Activated T-helper 17 cell treated with anti-CD3 and anti-CD28 coated beads, Interleukin-2, amount 50 U/mL, for 72 hours (primary cell): ENCODE measurements around the gene CCDC57. TPM values are rescaled to one million over a fixed set of nuclear protein-coding genes. Genes with fewer than 3 reads are reported as not detected.
A peak's percentile ranks its signal among the peaks of the same experiment; 100 is the strongest.

Experiments used
- ATAC-seq: fragments of 150-1000 bp; cut with Tn5 transposase; replicated peaks from 2 replicates; pipeline ENCODE4 v1.10.0; 2021; ENCODE audit warnings: mild to moderate bottlenecking, moderate library complexity
- H3K27ac Mint-ChIP-seq: one replicate; pipeline ENCODE4 v1.8.0; 2022; ENCODE audit warnings: mixed read lengths
- H3K27me3 Mint-ChIP-seq: one replicate; pipeline ENCODE4 v1.8.0; 2022; ENCODE audit warnings: mixed read lengths
- H3K36me3 Mint-ChIP-seq: one replicate; pipeline ENCODE4 v1.8.0; 2022; ENCODE audit warnings: low read depth, mild to moderate bottlenecking, mixed read lengths
- H3K4me1 Mint-ChIP-seq: one replicate; pipeline ENCODE4 v1.8.0; 2022; ENCODE audit warnings: mixed read lengths
- H3K4me3 Mint-ChIP-seq: one replicate; pipeline ENCODE4 v1.8.0; 2022; ENCODE audit warnings: mild to moderate bottlenecking, mixed read lengths
- H3K9me3 Mint-ChIP-seq: one replicate; pipeline ENCODE4 v1.8.0; 2022; ENCODE audit warnings: mixed read lengths
- total RNA-seq, 2 donors: library from RNA; stranded (reverse); gene quantifications; one replicate each; pipeline ENCODE4 v1.2.3, GENCODE V29; 2022

Gene CCDC57
- total RNA-seq, 2 donors from 2014 or later = 36.9 to 37.7 TPM

DNA sequence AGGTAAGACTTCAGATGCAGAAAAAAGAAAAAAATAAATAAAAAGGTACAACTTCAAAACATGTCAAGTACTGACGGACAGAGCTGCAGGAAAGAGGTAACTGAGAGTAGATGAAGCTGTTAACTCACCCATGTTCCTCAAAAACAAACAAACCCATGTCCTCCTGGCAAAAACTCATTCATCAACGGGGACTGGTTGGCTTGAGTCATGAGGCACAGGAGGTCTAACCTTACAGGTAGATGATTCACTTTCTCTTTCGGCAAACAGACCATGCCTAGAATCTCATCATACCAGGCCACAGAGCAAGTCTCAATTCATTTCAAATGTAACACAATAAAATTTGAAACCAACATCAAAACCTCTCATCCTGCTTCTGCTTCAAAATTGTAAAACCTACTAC is 102.3 kb downstream of the CCDC57 start:
- H3K27me3 Mint-ChIP-seq = no peaks in the 10 kb centered on the region
- no peaks in the 10 kb centered on the region for H3K4me1 Mint-ChIP-seq
- H3K27ac Mint-ChIP-seq = peak overlapping the region; percentile 43
- no peaks in the 10 kb centered on the region for H3K9me3 Mint-ChIP-seq
- peak; percentile 81 for ATAC-seq
- H3K4me3 Mint-ChIP-seq = peak overlapping the region; percentile 16
- no peaks in the 10 kb centered on the region for H3K36me3 Mint-ChIP-seq

DNA sequence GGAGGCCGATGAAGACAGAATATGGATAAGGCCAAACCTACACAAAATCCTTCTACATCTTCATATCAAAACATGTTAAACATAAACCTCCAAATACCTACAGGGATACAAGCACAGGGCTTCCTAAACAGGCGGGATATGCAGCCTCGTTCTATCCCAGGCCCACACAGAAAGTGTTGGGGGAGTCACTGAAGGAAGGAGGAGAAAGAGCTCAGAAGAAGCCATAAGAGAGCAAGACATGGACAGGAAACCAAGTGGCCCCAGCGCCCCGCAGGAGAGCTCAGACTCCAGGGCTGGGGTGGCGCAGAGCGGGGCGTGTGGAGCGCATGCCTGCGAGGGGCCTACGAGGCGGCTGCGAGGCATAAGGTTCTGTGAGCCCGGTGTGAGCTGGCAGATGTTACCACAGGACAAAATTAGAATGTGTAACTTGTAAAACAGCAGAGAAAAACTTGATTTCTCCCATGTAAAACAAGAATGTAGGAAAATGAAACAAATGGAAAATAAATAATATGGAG is 103.6 kb downstream of the CCDC57 start:
- no peaks in the 10 kb centered on the region for H3K9me3 Mint-ChIP-seq
- no peak overlapping the region for H3K27ac Mint-ChIP-seq
- H3K36me3 Mint-ChIP-seq = no peaks in the 10 kb centered on the region
- H3K4me1 Mint-ChIP-seq = no peaks in the 10 kb centered on the region
- ATAC-seq = no peak
- no peak overlapping the region for H3K4me3 Mint-ChIP-seq
- no peaks in the 10 kb centered on the region for H3K27me3 Mint-ChIP-seq

- Mint-ChIP-seq H3K27ac (no peak overlapping the region), H3K4me3 (no peak overlapping the region), H3K9me3 (no peaks in the 10 kb centered on the region)
Measured at GRCh38 chr17:82108496-82108945, 104.1 kb downstream of the CCDC57 start.

GRCh38 chr17:82108038-82108437 is 104.6 kb downstream of the CCDC57 start:
- Mint-ChIP-seq H3K27me3 (no peaks in the 10 kb centered on the region), H3K27ac (no peak overlapping the region), H3K36me3 (no peaks in the 10 kb centered on the region), H3K9me3 (no peaks in the 10 kb centered on the region), H3K4me1 (no peaks in the 10 kb centered on the region), H3K4me3 (no peak overlapping the region)
- ATAC-seq = no peak

More at GRCh38 chr17:82108496-82108945, 104.1 kb downstream of the CCDC57 start:
- Mint-ChIP-seq H3K27me3 (no peaks in the 10 kb centered on the region), H3K36me3 (no peaks in the 10 kb centered on the region), H3K4me1 (no peaks in the 10 kb centered on the region)
- no peak for ATAC-seq

DNA sequence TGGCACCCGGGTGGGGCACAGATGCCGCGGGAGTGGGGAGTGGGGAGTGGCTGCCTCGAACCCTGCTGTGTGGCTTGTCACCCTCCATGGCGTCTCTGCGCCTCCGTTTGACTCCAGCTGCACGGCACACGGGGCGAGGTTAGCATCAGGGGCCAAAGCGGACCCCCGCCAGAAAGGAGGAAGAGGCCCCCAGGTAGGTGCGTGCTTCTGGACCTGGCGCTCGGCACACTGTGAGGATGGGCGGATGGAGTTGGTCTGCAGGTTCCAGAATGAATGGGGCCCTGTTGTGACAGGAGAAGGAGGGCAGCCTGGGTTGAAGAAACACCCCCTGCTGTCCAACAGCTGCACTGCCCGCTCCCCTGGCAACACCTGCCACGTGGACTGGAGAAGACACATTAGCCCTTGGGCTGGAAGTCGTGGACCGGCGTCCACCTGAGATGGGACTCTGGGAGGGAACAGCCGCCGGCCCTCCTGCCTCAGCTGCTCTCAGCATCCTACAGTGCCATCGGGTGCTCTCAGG is 105.2 kb downstream of the CCDC57 start:
- H3K4me3 Mint-ChIP-seq = peak overlapping the region; percentile 90
- H3K9me3 Mint-ChIP-seq = no peaks in the 10 kb centered on the region
- ATAC-seq = no peak
- H3K27me3 Mint-ChIP-seq = no peaks in the 10 kb centered on the region
- H3K4me1 Mint-ChIP-seq = no peaks in the 10 kb centered on the region
- no peak overlapping the region for H3K27ac Mint-ChIP-seq
- H3K36me3 Mint-ChIP-seq = no peaks in the 10 kb centered on the region

DNA sequence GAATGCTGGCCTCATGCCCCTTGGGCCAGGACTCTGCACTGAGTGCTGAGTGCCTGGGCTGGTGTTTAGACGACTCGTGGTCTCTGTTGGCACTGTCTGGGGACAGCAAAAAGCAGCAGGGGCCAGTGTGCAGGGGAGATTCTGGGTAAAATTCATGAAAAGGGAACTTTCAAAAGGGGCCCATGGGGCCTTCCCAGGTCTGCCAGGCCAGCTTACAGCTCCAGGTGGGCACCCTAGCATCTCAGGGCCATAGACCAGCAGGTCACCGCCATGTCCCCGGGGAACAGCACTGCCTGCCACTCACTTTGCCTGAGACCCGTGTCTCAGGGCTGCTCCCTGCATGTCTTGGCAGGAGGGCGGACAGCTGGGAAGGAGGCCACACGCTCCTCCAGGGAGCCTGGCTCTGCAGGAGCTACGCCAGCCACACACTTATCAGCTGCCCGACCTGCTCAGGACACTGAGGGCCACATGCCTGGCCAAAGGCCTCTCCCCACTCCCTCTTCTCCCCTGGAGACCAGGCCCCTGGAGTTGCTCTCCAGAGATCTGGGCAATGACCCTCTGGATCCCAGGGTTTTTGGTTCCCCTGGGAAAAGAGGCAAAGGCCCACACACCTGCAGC is 105.8 kb downstream of the CCDC57 start:
- Mint-ChIP-seq H3K4me3 (peak overlapping the region; percentile 90), H3K4me1 (no peaks in the 10 kb centered on the region), H3K36me3 (no peaks in the 10 kb centered on the region), H3K27ac (peak overlapping the region; percentile 92), H3K27me3 (no peaks in the 10 kb centered on the region), H3K9me3 (no peaks in the 10 kb centered on the region)
- ATAC-seq = no peak

DNA sequence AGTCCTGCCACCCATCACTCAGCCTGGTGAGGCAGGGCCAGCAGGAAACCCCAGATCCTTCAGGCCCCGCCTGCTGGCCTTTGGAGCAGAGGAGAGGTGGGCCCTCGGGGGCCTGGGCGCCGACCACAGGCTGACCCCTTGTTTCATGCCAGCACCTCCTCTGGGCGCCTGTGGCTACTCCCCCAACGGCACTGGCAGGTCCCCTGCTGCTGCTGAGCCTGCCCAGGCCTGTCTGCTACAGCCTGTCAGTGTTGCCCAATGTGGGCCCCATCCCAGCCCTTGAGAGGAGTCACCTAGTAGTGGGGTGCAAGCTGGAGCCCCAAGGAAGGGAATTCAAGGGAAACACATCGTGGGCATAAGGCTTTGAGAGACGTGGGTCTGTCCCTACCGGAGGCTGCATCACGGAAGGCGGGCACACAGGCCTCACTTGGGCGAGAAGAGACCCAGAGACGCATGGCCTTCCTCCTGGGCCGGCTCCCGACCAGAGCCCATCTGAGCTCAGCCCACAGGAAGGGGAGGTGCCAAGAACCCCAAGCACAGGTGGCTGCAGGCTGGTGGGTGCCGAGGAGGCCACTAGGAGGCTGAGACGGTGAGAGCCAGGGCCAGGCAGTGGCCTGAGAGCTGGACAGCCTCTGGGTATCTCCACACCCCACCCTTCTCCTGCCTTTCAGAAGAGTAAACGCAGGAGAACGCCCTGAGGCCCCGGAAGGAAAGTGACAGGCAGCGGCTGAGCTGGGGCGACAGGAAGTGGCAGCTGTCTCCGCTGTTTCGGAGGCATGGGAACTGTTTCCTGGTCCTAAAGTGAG is 106.6 kb downstream of the CCDC57 start:
- Mint-ChIP-seq H3K4me3 (peak overlapping the region; percentile 90), H3K36me3 (no peaks in the 10 kb centered on the region), H3K27ac (peak overlapping the region; percentile 92), H3K4me1 (no peaks in the 10 kb centered on the region), H3K9me3 (no peaks in the 10 kb centered on the region), H3K27me3 (no peaks in the 10 kb centered on the region)
- peak; percentile 91 for ATAC-seq

- H3K4me3 Mint-ChIP-seq = peak overlapping the region; percentile 90
- no peaks in the 10 kb centered on the region for H3K9me3 Mint-ChIP-seq
- no peaks in the 10 kb centered on the region for H3K4me1 Mint-ChIP-seq
- no peak for ATAC-seq
- peak overlapping the region; percentile 92 for H3K27ac Mint-ChIP-seq
- no peaks in the 10 kb centered on the region for H3K36me3 Mint-ChIP-seq
- no peaks in the 10 kb centered on the region for H3K27me3 Mint-ChIP-seq
Measured at GRCh38 chr17:82105417-82105881, 107.2 kb downstream of the CCDC57 start.

GRCh38 chr17:82104797-82105416 is 107.7 kb downstream of the CCDC57 start:
- ATAC-seq = no peak

DNA sequence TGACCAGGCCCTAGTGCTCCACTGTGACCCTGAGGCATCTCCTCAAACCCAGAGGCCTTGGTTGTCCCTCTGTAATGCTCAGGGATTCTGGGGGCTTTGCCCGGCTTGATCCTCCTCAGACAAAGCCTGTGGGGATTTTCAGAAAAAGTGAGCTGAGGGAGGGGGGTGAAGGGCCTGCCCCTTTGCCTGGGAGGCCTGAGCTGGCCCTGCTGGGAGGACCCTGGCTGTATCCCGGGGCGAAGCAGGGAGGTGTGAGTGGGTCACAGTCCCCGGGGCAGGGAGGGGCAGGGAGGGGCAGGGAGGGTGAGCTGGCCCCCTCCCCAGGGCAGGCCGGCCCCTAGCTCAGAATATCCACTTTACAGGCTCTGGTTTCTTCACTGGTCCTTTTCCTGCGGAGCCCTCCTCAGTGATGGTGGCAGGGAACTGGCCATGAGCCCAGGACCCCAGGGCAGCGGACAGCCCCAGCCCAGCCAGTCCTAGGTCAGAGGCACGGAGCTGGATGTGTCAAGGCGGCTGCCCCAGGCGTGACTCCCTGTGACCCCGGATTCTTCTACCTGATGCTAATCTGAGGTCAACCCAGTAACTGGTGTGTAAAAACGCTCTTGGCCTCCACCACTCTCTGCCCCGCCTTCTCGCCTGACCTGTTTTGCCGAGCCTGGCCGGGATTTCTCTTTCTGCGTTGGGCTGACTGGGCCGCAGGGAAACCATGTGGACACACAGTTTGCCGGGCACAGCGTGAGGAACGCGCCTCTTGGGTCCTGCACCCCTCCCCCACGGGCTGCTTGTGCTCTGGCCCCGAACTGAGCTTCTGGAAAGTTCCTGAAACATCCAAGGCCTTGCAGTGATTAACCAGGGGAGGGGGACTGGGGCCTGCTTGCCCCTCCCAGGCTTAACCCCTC is 108.8 kb downstream of the CCDC57 start:
- no peaks in the 10 kb centered on the region for H3K4me1 Mint-ChIP-seq
- H3K9me3 Mint-ChIP-seq = no peaks in the 10 kb centered on the region
- no peak for ATAC-seq
- no peaks in the 10 kb centered on the region for H3K27me3 Mint-ChIP-seq
- H3K4me3 Mint-ChIP-seq = no peak overlapping the region
- no peak overlapping the region for H3K27ac Mint-ChIP-seq
- no peaks in the 10 kb centered on the region for H3K36me3 Mint-ChIP-seq

More at GRCh38 chr17:82104797-82105416, 107.7 kb downstream of the CCDC57 start:
- H3K4me1 Mint-ChIP-seq = no peaks in the 10 kb centered on the region
- H3K27ac Mint-ChIP-seq = peak overlapping the region; percentile 92
- H3K36me3 Mint-ChIP-seq = no peaks in the 10 kb centered on the region
- no peaks in the 10 kb centered on the region for H3K9me3 Mint-ChIP-seq
- H3K27me3 Mint-ChIP-seq = no peaks in the 10 kb centered on the region
- H3K4me3 Mint-ChIP-seq = peak overlapping the region; percentile 90

DNA sequence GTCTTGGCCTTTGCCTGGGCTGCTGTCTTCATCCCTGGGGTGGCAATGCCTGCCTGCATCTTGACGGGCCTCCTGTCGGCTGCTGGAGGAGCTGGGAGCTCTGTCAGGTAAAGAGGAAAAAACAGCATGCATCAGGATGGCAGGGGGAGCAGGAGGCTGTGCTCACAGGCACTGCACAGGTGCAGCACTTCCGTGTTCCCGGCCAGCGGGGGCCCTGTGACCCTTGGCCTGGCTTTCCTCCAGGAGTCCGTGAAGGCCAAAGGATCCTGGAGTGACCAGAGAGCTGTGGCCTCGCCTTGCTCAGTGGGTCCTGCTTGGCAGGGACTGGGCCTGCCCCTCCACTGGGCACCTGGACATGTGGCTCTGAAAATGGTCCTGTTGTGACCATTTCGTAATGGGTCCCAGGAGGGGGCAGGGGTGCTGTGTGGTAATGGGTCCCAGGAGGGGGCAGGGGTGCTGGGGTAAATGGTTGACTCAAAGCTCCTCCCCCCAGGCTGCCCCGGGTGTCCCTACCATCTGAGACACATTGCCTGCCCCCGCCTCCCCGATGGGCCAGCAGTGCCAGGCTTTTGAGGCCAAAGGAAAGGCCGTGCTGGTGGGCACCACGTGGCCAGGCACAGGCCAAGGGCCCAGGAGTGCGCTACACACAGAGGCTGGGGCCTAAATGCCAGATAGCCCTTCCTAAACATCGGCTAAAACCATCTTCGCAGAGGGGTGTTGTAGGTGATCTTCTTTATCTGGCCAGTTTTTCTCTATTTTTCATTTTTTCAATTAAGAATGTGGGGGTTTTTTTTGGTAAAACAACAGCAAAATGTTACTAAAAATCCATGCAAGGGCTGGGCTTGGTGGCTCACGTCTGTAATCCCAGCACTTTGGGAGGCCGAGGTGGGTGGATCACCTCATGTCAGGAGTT is 110.6 kb downstream of the CCDC57 start:
- Mint-ChIP-seq H3K27me3 (no peaks in the 10 kb centered on the region), H3K4me3 (no peak overlapping the region), H3K36me3 (no peaks in the 10 kb centered on the region), H3K4me1 (no peaks in the 10 kb centered on the region), H3K27ac (no peak overlapping the region), H3K9me3 (no peaks in the 10 kb centered on the region)
- ATAC-seq = no peak

DNA sequence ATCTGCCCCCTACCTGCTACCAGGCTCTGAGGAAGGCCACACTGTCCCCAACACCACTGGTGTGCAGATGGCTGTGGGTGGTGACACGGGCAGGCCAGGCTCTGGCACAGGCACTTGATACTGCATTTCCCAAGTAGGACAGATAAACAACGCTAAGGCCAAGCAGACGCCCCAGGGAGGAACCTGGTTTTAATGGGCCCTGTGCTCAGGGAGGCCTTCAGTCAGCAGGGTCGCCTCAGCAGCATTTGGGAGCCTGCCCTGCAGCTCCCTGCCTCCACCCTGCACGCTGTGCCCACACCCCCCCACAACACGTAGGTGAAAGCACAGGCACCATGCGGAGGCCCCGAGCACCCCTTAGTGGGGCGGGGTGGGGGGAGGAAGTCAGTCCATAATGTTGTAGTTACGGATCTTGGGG is 111.3 kb downstream of the CCDC57 start:
- Mint-ChIP-seq H3K27ac (no peak overlapping the region), H3K36me3 (peaks cover 6% of the 10 kb centered on the region), H3K4me3 (no peak overlapping the region), H3K27me3 (no peaks in the 10 kb centered on the region), H3K4me1 (no peaks in the 10 kb centered on the region), H3K9me3 (no peaks in the 10 kb centered on the region)
- ATAC-seq = no peak
